GM21737 (cell line): ENCODE results near the gene TGFBI.
"Not testable (repeated sequence)": the region's sequence is repeated elsewhere in the genome, so short reads cannot be mapped to it uniquely, and the experiment has no call there.

Source experiments
- ATAC-seq: cut with Tn5 transposase; IDR thresholded peaks from one replicate; pipeline ENCODE4 v1.9.1; 2021; ENCODE audit warnings: mild to moderate bottlenecking, moderate library complexity; ENCODE audit not compliant: unreplicated experiment

Gene TGFBI

DNA sequence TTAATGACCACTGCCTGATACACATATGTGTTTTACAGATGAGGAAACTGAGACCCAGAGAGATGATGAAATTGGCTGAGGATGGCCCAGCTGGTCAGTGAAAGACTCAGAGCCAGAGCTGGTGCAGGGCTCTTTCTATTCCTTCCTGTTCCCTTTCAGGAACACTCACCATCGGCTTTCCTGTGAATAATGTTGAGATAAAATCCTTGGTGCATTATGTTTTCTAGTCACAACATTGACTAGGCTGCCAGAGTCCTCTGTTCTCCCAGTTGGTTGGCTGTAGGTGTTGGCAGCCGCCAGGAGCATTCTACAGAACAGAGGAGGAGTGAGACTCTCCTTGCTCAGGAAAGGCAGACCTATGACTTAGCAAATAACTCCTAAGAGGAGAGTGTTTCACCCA lies 14.8 kb downstream of the TGFBI start:
- no peak for ATAC-seq

DNA sequence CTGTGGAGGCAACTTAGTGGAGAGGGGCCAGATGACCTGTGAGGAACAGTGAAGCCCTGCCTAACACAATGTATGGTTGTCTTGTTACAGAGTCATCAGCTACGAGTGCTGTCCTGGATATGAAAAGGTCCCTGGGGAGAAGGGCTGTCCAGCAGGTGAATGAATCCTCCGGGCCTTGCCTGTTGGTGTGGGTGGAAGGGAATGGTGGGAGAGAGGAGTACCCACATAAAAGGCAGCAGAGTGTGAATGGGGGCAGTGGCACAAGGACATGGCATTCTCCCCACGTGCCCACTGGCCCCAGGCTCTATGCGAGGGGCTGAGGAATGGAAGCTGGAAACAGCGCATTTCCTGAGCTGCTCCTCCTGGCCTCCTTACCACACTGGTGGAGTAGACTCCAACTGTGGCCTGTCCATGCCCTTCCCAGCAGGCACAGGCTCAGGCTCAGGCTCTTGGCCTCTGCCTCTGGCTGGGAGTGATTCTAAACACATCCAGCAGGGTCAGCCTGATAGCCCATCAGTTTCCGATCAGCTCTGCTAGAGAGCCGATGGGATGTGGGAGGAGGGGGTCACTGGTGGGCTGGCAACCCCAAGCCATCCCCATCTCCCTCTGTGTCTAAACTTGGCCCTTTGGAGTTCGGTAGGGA lies 15.3 kb downstream of the TGFBI start:
- ATAC-seq: no peak

DNA sequence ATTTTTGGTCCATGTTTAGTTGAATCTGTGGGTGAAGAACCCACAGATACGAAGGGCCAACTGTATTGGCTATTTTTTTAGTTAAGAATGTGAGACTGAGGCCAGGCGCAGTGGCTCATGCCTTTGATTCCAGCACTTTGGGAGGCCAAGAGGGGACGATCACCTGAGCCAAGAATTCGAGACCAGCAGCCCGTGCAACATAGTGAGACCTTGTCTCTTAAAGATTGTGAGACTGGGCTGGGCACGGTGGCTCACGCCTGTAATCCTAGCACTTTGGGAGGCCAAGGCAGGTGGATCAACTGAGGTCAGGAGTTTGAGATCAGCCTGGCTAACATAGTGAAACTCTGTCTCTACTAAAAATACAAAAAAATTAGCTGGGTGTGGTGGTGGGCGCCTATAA lies 16.2 kb downstream of the TGFBI start:
- not testable (repeated sequence) for ATAC-seq

DNA sequence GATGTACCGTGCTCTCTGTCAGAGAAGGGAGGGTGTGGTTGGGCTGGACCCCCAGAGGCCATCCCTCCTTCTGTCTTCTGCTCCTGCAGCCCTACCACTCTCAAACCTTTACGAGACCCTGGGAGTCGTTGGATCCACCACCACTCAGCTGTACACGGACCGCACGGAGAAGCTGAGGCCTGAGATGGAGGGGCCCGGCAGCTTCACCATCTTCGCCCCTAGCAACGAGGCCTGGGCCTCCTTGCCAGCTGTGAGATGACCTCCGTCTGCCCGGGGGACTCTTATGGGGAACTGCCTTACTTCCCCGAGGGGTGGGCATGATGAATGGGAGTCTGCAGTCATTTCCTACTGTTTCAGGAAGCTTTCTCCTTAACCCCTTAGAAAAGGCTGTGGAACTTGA lies 17.5 kb downstream of the TGFBI start:
- ATAC-seq: no peak

DNA sequence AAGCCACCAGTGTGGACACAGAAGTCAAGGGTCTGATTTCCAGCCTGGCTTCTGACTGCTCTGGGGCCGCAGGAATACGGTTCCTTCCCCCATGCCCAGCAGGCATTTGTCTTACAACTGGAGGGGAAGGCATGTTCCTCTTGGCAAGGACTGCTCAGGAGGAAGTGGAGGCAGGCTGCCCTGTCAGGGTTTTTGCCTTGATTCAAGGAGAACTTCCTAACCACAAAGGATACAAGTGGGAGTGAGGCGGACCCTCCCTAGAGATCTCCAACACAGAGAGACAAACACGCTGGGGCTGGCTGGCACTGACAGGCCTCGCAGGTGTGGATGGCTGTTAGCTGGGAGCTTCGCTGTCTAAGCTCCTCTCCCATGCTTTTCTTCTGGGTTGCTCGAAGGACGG lies 19.1 kb downstream of the TGFBI start:
- ATAC-seq: no peak

DNA sequence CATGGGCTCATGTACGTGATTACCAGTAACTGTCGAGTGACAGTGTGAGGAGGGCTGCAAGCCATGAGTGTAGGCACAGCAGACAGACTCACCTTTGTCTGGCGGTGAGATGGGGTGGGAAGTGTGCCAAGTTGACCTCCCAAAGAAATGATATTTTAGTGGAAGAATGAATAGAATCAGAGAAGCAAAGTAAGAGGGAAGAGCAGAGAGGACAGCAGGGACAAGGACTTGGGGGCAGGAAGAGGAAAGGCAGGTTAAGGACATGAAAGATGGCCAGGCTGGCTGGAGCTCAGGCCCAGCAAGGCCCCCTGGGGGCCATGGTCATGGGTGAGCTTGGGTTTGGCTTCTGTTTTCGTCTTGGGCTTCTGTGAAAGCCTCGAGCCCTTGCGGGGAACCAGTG lies 20.2 kb downstream of the TGFBI start:
- ATAC-seq: no peak

DNA sequence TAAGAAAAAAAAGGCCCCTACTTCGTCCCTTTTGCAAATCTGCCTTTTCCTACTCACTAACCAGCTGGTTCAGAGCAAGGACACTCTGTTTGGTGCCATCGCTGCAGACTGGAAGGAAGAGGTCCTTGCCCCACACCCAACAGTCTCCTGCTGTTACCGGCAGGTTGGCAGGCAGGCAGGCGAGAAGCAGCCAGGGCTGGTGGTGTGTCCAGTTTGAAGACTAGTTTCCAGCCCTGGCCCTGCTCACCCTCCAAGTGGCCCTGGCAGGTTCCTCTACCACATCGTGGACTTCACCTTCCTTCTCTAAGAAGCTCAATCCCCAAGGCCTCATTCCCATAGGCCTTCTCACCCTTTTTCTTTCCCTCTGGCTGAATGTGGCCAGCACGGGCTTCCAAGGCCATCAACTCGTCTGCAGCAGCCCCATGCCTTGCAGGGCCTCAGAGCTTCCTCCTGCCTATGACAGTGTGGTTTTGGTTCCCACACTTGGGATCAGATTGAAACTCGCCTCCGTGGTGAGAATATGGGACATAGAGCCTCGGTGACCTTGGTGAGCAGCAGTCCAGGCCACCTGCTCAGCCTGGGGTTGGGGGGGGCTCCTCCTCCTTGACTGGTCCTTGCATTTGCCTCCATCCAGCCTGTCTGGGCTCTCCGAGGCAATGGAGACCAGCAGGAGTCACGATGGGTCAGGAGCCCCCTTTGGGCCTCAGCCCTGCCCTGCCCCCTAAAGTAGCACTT lies 22.9 kb downstream of the TGFBI start:
- no peak for ATAC-seq

DNA sequence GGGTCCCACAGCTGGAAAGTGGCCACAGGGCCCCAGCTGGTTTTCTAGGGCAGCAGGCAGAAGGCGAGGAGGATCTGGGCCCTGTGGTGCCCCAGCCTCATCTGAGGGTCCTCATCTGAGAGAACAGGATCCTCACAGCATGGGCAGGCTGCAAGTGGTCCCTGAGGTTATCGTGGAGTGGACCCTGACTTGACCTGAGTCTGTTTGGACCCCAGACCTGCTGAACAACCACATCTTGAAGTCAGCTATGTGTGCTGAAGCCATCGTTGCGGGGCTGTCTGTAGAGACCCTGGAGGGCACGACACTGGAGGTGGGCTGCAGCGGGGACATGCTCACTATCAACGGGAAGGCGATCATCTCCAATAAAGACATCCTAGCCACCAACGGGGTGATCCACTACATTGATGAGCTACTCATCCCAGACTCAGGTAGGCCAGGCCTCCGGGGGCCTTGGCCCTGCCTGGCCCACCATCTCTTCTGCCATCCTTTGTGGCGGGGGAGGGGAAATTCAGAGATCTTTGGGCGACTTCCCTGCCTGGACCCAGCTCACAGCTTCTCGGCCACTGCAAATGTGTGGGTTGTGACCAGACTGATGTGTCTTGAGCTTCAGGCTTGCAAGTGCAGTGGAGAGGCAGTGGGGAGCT lies 24.0 kb downstream of the TGFBI start:
- no peak for ATAC-seq

DNA sequence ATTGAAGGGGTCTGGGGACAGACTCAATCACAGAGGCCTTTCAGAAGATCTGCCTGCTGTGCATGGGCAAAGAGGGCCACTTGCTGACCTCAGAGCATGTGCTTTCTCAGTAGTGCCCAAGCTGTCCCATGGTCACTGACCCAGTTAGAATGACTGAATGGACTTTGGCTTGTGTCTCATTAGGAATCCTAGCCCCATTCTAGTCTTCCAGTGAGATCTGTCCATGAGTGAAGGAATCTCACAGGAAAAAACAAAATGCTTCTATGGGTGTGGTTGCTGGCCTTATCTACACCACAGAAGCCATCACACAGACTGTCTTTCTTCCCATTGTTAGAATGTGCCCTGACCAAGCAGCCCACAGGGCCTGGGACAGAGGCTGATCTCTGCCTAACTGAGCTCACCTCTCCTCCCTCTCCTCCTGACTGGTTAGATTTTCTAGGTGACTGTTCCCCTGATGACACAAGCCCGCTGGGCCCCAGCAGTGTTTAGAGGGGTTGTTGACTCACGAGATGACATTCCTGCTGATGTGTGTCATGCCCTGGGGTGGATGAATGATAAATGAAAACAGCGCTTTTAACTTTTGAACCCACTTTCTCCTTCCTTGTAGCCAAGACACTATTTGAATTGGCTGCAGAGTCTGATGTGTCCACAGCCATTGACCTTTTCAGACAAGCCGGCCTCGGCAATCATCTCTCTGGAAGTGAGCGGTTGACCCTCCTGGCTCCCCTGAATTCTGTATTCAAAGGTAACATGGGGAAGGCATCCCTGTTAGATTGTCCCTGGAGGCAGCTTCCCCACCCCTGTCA lies 24.8 kb downstream of the TGFBI start:
- no peak for ATAC-seq

DNA sequence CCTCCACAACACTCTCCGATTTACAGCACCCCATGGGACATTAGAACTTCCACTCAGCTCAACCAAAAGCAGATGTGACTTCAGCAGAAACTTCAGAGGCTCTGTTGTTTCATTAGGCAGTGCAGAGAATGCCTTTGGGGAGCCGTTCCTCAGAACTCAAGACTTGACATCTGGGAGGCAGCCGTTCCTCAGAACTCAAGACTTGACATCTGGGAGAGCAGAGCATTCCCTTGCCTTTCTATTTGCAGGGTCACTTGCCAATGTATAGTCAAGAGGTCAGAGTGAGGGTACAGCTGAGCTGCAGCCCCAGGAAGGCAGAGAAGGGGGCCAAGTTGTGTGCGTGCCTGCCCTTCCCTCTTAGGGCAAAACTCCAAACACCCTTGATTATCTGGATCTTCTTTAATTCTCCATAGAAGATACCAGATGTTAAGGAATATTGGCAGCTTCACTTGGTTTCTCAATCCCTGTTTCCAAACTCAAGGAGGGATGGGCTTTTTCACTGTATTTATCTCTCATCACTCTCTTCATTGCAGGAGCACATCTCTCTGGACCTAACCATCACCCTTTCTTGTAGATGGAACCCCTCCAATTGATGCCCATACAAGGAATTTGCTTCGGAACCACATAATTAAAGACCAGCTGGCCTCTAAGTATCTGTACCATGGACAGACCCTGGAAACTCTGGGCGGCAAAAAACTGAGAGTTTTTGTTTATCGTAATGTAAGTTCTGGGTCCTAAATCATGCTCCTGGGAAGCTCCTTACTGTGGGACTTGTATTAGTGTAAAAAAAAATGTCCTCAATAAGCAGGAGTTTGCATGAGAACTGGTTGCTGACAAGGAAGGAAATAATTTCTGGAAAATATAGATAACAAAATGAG lies 25.6 kb downstream of the TGFBI start:
- ATAC-seq: no peak

DNA sequence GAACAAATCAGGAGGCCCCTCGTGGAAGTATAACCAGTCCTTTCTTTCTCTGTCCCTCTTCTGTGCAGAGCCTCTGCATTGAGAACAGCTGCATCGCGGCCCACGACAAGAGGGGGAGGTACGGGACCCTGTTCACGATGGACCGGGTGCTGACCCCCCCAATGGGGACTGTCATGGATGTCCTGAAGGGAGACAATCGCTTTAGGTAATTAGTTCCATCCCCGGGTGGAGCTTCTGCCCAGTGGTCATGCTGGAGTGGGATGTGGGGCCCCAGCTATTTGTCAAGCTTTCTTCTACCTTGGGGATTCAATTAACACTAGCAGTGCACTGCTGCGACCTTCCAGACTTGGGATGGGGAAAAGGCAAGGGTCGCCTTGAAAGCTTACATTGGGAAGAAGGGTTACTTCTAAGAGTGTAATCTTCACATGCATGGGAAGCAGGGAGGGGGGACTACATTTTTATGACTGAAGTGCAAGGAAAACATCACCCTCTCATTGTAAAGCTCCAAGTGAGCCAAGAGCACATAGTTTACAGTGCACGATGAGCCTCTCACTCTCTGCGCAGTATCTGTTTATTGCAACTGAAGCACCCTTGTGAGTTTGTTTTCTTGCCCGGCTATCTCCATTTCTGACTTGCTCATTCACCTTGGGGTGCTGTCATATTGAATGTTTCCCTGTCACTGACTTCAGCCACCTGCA lies 27.0 kb downstream of the TGFBI start:
- no peak for ATAC-seq

DNA sequence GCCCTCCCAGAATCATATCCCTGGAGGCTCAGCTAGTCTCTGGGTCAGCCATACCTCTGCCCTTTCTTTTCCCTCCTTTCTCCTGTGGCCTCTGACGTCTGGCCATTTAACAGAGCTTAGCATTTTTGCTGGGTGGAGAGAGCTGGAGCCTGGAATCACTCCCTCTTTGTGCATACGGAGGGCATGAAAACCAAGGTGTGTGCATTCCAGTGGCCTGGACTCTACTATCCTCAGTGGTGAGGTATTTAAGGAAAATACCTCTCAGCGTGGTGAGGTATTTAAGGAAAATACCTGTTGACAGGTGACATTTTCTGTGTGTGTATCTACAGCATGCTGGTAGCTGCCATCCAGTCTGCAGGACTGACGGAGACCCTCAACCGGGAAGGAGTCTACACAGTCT lies 27.5 kb downstream of the TGFBI start:
- ATAC-seq: no peak

DNA sequence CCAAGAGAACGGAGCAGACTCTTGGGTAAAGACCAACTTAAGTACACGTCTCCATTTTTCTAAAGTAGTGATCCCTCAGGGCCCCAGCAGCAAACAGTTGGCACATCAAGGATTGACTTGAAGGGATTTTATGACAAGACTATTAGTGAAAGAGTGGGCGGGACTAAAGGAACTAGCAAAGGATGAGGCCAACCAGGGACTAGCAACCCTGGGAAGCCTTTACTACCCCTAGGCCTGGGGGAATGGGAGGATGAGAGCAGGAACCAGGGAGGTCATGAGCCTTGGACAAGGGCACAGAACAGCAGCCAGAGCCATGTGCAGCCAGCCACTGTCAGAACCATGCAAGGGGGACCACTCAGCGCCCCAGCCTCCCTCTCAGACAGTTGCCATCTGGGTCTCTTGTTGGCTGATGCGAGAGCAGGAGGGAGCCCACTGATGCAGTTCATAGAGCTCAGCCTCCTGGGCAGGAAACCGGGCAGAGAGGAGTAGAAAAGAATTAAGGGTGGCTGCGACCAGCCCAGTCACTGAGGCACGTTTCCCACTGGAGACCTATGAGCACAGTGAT lies 28.1 kb downstream of the TGFBI start:
- ATAC-seq: no peak

DNA sequence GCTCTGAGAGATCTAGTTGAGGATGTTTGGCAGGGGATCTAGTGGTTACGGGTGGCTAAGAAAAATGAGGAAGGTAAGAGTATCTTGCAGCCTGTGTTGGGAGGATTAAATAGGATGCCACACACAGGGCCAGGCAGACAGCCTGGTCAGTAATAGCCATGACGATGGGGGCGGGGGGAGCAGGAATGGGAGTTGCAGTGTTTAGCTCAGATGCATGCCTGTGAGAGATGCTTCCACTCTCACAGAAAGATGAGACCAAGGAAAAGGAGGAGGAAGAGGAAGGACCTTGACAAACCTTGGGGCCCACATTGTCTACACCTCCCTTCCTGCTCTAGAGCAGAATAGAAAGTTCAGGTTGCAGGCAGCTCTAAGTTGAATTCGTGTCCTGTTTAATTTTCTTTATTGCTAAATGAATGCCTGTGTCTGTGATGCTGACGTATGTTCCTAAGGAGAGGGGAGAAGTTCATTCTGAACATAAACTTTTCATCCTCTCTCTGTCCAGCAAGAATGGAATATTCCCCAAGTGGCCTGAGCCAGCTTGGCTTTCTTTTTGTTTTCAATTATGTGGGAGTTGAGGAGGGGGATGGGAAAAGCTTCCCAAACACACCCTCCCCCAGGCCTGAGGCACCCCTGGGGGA lies 28.7 kb downstream of the TGFBI start:
- ATAC-seq: no peak

DNA sequence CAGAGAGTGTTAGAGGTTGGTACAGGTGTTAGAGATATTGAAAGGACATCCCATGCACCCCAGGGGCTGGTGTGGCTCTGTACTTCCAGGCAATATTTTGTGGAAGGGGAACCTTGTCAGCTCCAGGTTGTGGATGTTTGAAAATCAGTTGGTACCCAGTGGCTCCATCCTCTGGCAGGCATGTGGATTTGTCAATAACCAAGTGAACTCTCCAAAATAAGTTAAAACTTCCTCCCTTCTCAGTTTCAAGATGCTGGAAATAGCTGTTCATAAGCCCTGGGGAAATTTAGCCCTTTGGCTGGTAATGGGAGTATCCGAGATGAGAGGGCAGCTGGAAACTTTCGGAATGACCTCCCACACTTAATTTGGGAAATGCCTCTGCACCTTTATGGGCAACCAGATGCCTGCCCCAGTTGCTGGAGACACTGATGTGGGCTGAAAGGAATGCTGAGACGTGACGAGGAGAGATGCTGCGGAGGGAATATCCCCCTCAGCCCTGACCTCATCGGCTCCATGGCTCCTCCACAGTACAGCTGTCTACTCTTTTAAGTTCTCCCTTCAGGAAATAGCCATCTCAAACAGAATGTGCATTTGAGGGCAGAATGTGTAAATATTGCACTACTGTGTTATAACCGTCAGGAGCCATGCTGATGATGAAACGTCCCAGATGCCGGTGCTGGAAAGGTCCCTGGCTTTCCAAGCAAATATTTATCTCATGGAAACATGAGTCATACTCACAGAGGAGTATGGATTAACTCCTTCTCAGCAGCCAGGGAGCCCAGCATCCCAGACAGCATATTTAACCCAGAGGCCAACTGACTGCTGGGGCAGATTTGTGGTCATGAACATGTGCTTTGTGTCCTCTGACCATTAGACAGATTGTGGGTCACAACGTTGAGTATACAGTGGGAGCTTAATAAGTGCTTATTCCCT lies 29.5 kb downstream of the TGFBI start:
- ATAC-seq: no peak

DNA sequence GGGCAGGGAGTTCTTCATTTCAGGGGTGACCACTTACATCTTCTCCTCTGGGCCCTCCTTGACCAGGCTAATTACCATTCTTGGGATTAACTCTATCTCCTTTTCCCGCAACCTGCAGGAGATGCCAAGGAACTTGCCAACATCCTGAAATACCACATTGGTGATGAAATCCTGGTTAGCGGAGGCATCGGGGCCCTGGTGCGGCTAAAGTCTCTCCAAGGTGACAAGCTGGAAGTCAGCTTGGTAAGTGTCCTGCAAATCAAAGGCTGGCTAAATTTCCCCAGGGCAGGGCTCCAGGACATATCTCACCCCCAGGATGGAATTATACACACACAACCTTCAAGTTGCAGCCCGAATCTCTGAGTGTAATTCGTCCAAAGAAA lies 30.2 kb downstream of the TGFBI start:
- ATAC-seq: no peak

DNA sequence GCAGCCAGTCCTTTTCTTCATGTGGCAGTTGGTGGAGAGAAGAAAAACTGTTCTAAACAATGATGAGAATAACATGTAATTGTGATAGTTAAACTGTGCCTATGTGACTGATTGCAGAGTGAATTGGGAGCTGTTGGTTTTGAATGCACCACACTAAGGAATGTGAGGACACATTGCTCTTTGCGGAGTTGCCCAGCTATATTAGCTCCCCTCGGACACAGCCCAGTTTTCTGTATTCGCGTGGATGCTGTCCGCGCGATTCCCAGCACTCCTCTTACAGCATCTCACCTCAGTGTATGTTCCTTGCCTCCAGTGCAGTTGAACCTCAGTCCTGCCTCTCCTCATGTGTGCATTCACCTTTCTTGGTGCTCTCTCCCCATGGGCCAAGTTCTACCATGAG lies 32.2 kb downstream of the TGFBI start:
- ATAC-seq: no peak
